ENCODE measurements around the gene PLCH1.
"Not testable (repeated sequence)": the region's sequence is repeated elsewhere in the genome, so short reads cannot be mapped to it uniquely, and the experiment has no call there.

The PLCH1 gene

GRCh38 chr3:155640098-155640497, 104.8 kb downstream of the PLCH1 start:
- DNase-seq: no peak

GRCh38 chr3:155639462-155640055, 105.3 kb downstream of the PLCH1 start:
- DNase-seq: no peak

GRCh38 chr3:155638461-155638860, 106.4 kb downstream of the PLCH1 start:
- not testable (repeated sequence) for DNase-seq

GRCh38 chr3:155637567-155637966, 107.3 kb downstream of the PLCH1 start:
- DNase-seq: no peak

- no peak for DNase-seq
These were observed 109.8 kb downstream of the PLCH1 start for GRCh38 chr3:155635056-155635455.

GRCh38 chr3:155634121-155634719, 110.7 kb downstream of the PLCH1 start:
- DNase-seq: no peak

GRCh38 chr3:155631323-155632019, 113.4 kb downstream of the PLCH1 start:
- no peak for DNase-seq

GRCh38 chr3:155629556-155629955, 115.3 kb downstream of the PLCH1 start:
- no peak for DNase-seq

GRCh38 chr3:155629056-155629455, 115.8 kb downstream of the PLCH1 start:
- DNase-seq: no peak

- not testable (repeated sequence) for DNase-seq
These were observed 122.2 kb downstream of the PLCH1 start for GRCh38 chr3:155622647-155623046.

GRCh38 chr3:155620552-155620951, 124.3 kb downstream of the PLCH1 start:
- DNase-seq: not testable (repeated sequence)

- no peak for DNase-seq
These were observed 125.6 kb downstream of the PLCH1 start for GRCh38 chr3:155619118-155619915.

- DNase-seq: no peak
These were observed 126.3 kb downstream of the PLCH1 start for GRCh38 chr3:155618543-155618942.

GRCh38 chr3:155617346-155617925, 127.4 kb downstream of the PLCH1 start:
- no peak for DNase-seq

GRCh38 chr3:155615141-155615540, 129.7 kb downstream of the PLCH1 start:
- not testable (repeated sequence) for DNase-seq

GRCh38 chr3:155614410-155614809, 130.5 kb downstream of the PLCH1 start:
- not testable (repeated sequence) for DNase-seq

GRCh38 chr3:155611456-155611855, 133.4 kb downstream of the PLCH1 start:
- DNase-seq: no peak

GRCh38 chr3:155609586-155609985, 135.3 kb downstream of the PLCH1 start:
- DNase-seq: no peak

- DNase-seq: no peak
These were observed 136.5 kb downstream of the PLCH1 start for GRCh38 chr3:155608228-155608920.

GRCh38 chr3:155607761-155608160, 137.1 kb downstream of the PLCH1 start:
- DNase-seq: no peak

GRCh38 chr3:155605571-155605970, 139.3 kb downstream of the PLCH1 start:
- no peak for DNase-seq

- no peak for DNase-seq
These were observed 139.9 kb downstream of the PLCH1 start for GRCh38 chr3:155604967-155605366.
